Measurements from ENCODE around the gene TP53BP1.
"Not testable (repeated sequence)": the region's sequence is repeated elsewhere in the genome, so short reads cannot be mapped to it uniquely, and the experiment has no call there.

The TP53BP1 gene

GRCh38 chr15:43492673-43493601, at the start of gene TP53BP1:
Gene TP53BP1, minus strand, starts transcription at chr15:43493156. Its CDS starts 113 bp downstream, at chr15:43493043.
- H3K36me3 ChIP-seq (ENCODE audit: insufficient read depth, insufficient read length, low read length) = peaks cover 34% of the 10 kb centered on the region
- TF ChIP-seq YY1 (IDR thresholded peaks at IDR 0.05; ENCODE audit: insufficient read depth, insufficient read length) (peak; percentile 19), SUZ12 (IDR thresholded peaks at IDR 0.05; ENCODE audit: extremely low read depth, insufficient read depth, insufficient read length) (no peak)
- H3K4me1 ChIP-seq (ENCODE audit: insufficient read depth, insufficient read length) = no peaks in the 10 kb centered on the region
- peak within 1 kb of the TSS; percentile 68 for H3K4me3 ChIP-seq (ENCODE audit: insufficient read length, low read depth)
- peak within 1 kb of the TSS; percentile 90 for H3K9ac ChIP-seq (ENCODE audit: insufficient read length, low read depth)
- no peaks in the 10 kb centered on the region for H3K9me3 ChIP-seq (ENCODE audit: insufficient read depth, low read length)
- DNase-seq (ENCODE audit: low read depth, low spot score) = peak; percentile 88
- no peaks in the 10 kb centered on the region for H3K27me3 ChIP-seq (ENCODE audit: insufficient read depth, insufficient read length)

GRCh38 chr15:43541785-43542184, 48.8 kb upstream of the TP53BP1 start:
- no peak for DNase-seq (ENCODE audit: low read depth, low spot score)
- no peaks in the 10 kb centered on the region for H3K4me1 ChIP-seq (ENCODE audit: insufficient read depth, insufficient read length)
- no peak for TF ChIP-seq SUZ12 (IDR thresholded peaks at IDR 0.05; ENCODE audit: extremely low read depth, insufficient read depth, insufficient read length)
- TF ChIP-seq YY1 (IDR thresholded peaks at IDR 0.05; ENCODE audit: insufficient read depth, insufficient read length) = no peak
- no peak for TF ChIP-seq ZNF274 (IDR thresholded peaks at IDR 0.05; ENCODE audit: low read depth, low read length)
- no peak overlapping the region for H3K4me3 ChIP-seq (ENCODE audit: insufficient read length, low read depth)
- no peaks in the 10 kb centered on the region for H3K27me3 ChIP-seq (ENCODE audit: insufficient read depth, insufficient read length)
- H3K36me3 ChIP-seq (ENCODE audit: insufficient read depth, insufficient read length, low read length) = no peaks in the 10 kb centered on the region
- H3K9me3 ChIP-seq (ENCODE audit: insufficient read depth, low read length) = no peaks in the 10 kb centered on the region
- H3K9ac ChIP-seq (ENCODE audit: insufficient read length, low read depth) = no peak overlapping the region

GRCh38 chr15:43538091-43538490, 45.1 kb upstream of the TP53BP1 start:
- no peak overlapping the region for H3K4me3 ChIP-seq (ENCODE audit: insufficient read length, low read depth)
- H3K4me1 ChIP-seq (ENCODE audit: insufficient read depth, insufficient read length) = no peaks in the 10 kb centered on the region
- no peaks in the 10 kb centered on the region for H3K27me3 ChIP-seq (ENCODE audit: insufficient read depth, insufficient read length)
- H3K9me3 ChIP-seq (ENCODE audit: insufficient read depth, low read length) = no peaks in the 10 kb centered on the region
- no peak overlapping the region for H3K9ac ChIP-seq (ENCODE audit: insufficient read length, low read depth)
- no peak for TF ChIP-seq ZNF274 (IDR thresholded peaks at IDR 0.05; ENCODE audit: low read depth, low read length)
- no peak for TF ChIP-seq YY1 (IDR thresholded peaks at IDR 0.05; ENCODE audit: insufficient read depth, insufficient read length)
- TF ChIP-seq SUZ12 (IDR thresholded peaks at IDR 0.05; ENCODE audit: extremely low read depth, insufficient read depth, insufficient read length) = no peak
- peaks cover 7% of the 10 kb centered on the region for H3K36me3 ChIP-seq (ENCODE audit: insufficient read depth, insufficient read length, low read length)
- no peak for DNase-seq (ENCODE audit: low read depth, low spot score)

GRCh38 chr15:43534897-43535296, 41.9 kb upstream of the TP53BP1 start:
- H3K4me1 ChIP-seq (ENCODE audit: insufficient read depth, insufficient read length) = peaks cover 2% of the 10 kb centered on the region
- H3K36me3 ChIP-seq (ENCODE audit: insufficient read depth, insufficient read length, low read length) = peaks cover 13% of the 10 kb centered on the region
- no peaks in the 10 kb centered on the region for H3K9me3 ChIP-seq (ENCODE audit: insufficient read depth, low read length)
- no peak for DNase-seq (ENCODE audit: low read depth, low spot score)
- no peak overlapping the region for H3K9ac ChIP-seq (ENCODE audit: insufficient read length, low read depth)
- H3K27me3 ChIP-seq (ENCODE audit: insufficient read depth, insufficient read length) = no peaks in the 10 kb centered on the region
- H3K4me3 ChIP-seq (ENCODE audit: insufficient read length, low read depth) = no peak overlapping the region
- no peak for TF ChIP-seq YY1 (IDR thresholded peaks at IDR 0.05; ENCODE audit: insufficient read depth, insufficient read length)
- TF ChIP-seq SUZ12 (IDR thresholded peaks at IDR 0.05; ENCODE audit: extremely low read depth, insufficient read depth, insufficient read length) = no peak
- TF ChIP-seq ZNF274 (IDR thresholded peaks at IDR 0.05; ENCODE audit: low read depth, low read length) = no peak

GRCh38 chr15:43532826-43533225, 39.9 kb upstream of the TP53BP1 start:
- H3K9me3 ChIP-seq (ENCODE audit: insufficient read depth, low read length); H3K4me3 ChIP-seq (ENCODE audit: insufficient read length, low read depth); H3K9ac ChIP-seq (ENCODE audit: insufficient read length, low read depth); DNase-seq (ENCODE audit: low read depth, low spot score); H3K27me3 ChIP-seq (ENCODE audit: insufficient read depth, insufficient read length); H3K4me1 ChIP-seq (ENCODE audit: insufficient read depth, insufficient read length): not testable (repeated sequence)
- H3K36me3 ChIP-seq (ENCODE audit: insufficient read depth, insufficient read length, low read length) = peaks cover 29% of the 10 kb centered on the region

- H3K27me3 ChIP-seq (ENCODE audit: insufficient read depth, insufficient read length) = no peaks in the 10 kb centered on the region
- H3K9ac ChIP-seq (ENCODE audit: insufficient read length, low read depth) = no peak overlapping the region
- no peak for TF ChIP-seq ZNF274 (IDR thresholded peaks at IDR 0.05; ENCODE audit: low read depth, low read length)
- peaks cover 14% of the 10 kb centered on the region for H3K4me1 ChIP-seq (ENCODE audit: insufficient read depth, insufficient read length)
- peaks cover 40% of the 10 kb centered on the region for H3K36me3 ChIP-seq (ENCODE audit: insufficient read depth, insufficient read length, low read length)
- no peak overlapping the region for H3K4me3 ChIP-seq (ENCODE audit: insufficient read length, low read depth)
- no peak for DNase-seq (ENCODE audit: low read depth, low spot score)
- no peaks in the 10 kb centered on the region for H3K9me3 ChIP-seq (ENCODE audit: insufficient read depth, low read length)
These were observed 38.2 kb upstream of the TP53BP1 start for GRCh38 chr15:43531018-43531670.

- DNase-seq (ENCODE audit: low read depth, low spot score) = no peak
- H3K36me3 ChIP-seq (ENCODE audit: insufficient read depth, insufficient read length, low read length) = peaks cover 46% of the 10 kb centered on the region
- H3K4me3 ChIP-seq (ENCODE audit: insufficient read length, low read depth) = no peak overlapping the region
- no peak overlapping the region for H3K9ac ChIP-seq (ENCODE audit: insufficient read length, low read depth)
- no peaks in the 10 kb centered on the region for H3K27me3 ChIP-seq (ENCODE audit: insufficient read depth, insufficient read length)
- H3K9me3 ChIP-seq (ENCODE audit: insufficient read depth, low read length) = no peaks in the 10 kb centered on the region
- TF ChIP-seq SUZ12 (IDR thresholded peaks at IDR 0.05; ENCODE audit: extremely low read depth, insufficient read depth, insufficient read length) (no peak), YY1 (IDR thresholded peaks at IDR 0.05; ENCODE audit: insufficient read depth, insufficient read length) (no peak), ZNF274 (IDR thresholded peaks at IDR 0.05; ENCODE audit: low read depth, low read length) (no peak)
- H3K4me1 ChIP-seq (ENCODE audit: insufficient read depth, insufficient read length) = peaks cover 14% of the 10 kb centered on the region
These were observed 36.8 kb upstream of the TP53BP1 start for GRCh38 chr15:43529587-43530345.
